ENCODE results near the gene ITPR2. TPM values are rescaled to one million over a fixed set of nuclear protein-coding genes. Genes with fewer than 3 reads are reported as not detected.

The ITPR2 gene
- total and polyA plus RNA-seq, 2 experiments from 2014 or later, result 5.0 to 9.1 TPM

- H4K20me1 ChIP-seq (ENCODE audit: insufficient read depth), result no peaks in the 10 kb centered on the region
- no peak overlapping the region for H3K27ac ChIP-seq
- H3K36me3 ChIP-seq (ENCODE audit: low read depth), result no peaks in the 10 kb centered on the region
- no peak overlapping the region for H2AFZ ChIP-seq
- no peaks in the 10 kb centered on the region for H3K9me2 ChIP-seq (ENCODE audit: insufficient read depth)
- no peaks in the 10 kb centered on the region; the same call in 1 of the 2 replicates for H3K27me3 ChIP-seq (replicated peaks; ENCODE audit: insufficient read depth)
- WGBS, 2 experiments (ENCODE audit: low coverage in 1 of 2, low lambda C conversion rate in 2 of 2, missing lambda C conversion rate in 2 of 2), result 100% methylated on average over 1 of the region's 1 CpG
- H3K4me2 ChIP-seq (ENCODE audit: unreplicated experiment), result no peak overlapping the region
- H3K9me3 ChIP-seq (ENCODE audit: low read depth), result no peaks in the 10 kb centered on the region
- DNase-seq, result no peak
- no peak overlapping the region for H3K9ac ChIP-seq
- H3K79me2 ChIP-seq (ENCODE audit: insufficient read depth), result no peaks in the 10 kb centered on the region
- H3K4me3 ChIP-seq, result no peak overlapping the region
- H3K4me1 ChIP-seq (ENCODE audit: insufficient read depth), result no peaks in the 10 kb centered on the region
- TF ChIP-seq EZH2phosphoT487 (IDR thresholded peaks at IDR 0.05; ENCODE audit: insufficient read depth, low read depth), result no peak
- no peak for TF ChIP-seq EZH2 (IDR thresholded peaks at IDR 0.05; ENCODE audit: insufficient read depth, poor library complexity, severe bottlenecking)
- no peaks in the 10 kb centered on the region for H3F3A ChIP-seq (ENCODE audit: insufficient read depth)
- in situ Hi-C loops (cut with MboI), result no loop called here
Measured at GRCh38 chr12:26861690-26862089, 28.7 kb upstream of the ITPR2 start.

DNA sequence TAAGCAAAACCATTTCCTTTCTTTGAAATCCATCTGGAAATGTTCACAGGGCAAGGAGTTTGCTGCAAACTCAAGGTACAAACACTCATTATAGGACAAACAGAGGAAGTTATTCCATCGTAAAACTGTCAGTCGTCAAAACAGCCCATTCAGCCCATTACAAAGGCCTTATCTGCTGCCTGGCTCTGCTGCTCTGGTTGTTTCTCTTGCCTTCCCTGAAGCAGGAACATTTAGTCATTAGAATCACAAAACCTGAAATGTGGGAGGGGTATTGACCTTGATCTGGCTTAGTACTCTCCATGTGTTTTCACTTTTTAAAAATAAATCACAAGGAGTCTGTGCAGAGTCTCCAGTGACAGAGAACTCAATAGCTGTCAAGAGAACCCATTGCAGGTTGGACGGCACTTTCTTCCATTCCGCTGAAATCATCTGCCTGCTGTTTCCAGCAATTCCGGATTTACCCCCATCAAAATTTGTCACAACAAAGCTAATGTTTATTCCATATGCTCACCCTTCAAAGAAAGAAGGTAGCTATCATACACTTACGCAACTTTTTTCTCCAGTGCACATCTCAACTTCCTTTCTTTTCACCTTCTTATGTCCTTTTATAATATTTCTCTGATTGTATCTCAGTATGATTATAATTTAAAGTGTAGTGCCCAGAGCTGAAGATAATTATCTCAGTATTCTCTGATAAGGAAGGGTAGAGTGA, 24.6 kb upstream of the ITPR2 start:
- TF ChIP-seq EZH2 (IDR thresholded peaks at IDR 0.05; ENCODE audit: insufficient read depth, poor library complexity, severe bottlenecking) (no peak), EZH2phosphoT487 (IDR thresholded peaks at IDR 0.05; ENCODE audit: insufficient read depth, low read depth) (no peak)
- H3K9ac ChIP-seq, result no peak overlapping the region
- in situ Hi-C loops (cut with MboI), result no loop called here

DNA sequence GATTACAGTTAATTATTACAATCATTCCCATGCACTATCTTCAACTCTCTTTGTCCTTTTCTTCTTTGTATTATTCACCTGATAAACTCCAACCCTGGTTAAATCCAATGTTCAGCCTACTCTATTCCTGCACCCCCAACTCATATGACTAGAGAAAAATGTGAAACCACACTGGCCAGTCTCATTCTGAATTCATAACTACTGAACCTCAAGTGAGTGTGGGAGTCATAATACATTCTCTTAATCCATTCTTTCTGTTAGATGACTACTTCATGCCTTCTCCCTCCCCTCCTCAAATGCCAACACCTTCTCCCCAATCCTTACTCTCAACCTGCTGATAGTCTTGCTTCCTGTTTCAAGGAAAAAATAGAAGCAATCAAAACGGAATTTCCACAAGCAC, 22.3 kb upstream of the ITPR2 start:
- no peak overlapping the region for H3K4me2 ChIP-seq (ENCODE audit: unreplicated experiment)
- H4K20me1 ChIP-seq (ENCODE audit: insufficient read depth), result no peaks in the 10 kb centered on the region
- H3K4me1 ChIP-seq (ENCODE audit: insufficient read depth), result 0 out of 2 replicates have a peak, but pooled peaks cover 7% of the 10 kb centered on the region
- no peak overlapping the region for H3K9ac ChIP-seq
- H3K27ac ChIP-seq, result no peak overlapping the region
- no peaks in the 10 kb centered on the region; the same call in 1 of the 2 replicates for H3K27me3 ChIP-seq (replicated peaks; ENCODE audit: insufficient read depth)
- TF ChIP-seq EZH2 (IDR thresholded peaks at IDR 0.05; ENCODE audit: insufficient read depth, poor library complexity, severe bottlenecking), result no peak
- no peak for TF ChIP-seq EZH2phosphoT487 (IDR thresholded peaks at IDR 0.05; ENCODE audit: insufficient read depth, low read depth)
- DNase-seq, result no peak
- H3K36me3 ChIP-seq (ENCODE audit: low read depth), result no peaks in the 10 kb centered on the region
- H3F3A ChIP-seq (ENCODE audit: insufficient read depth), result peaks cover 5% of the 10 kb centered on the region; the same call in 1 of the 2 replicates
- no peak overlapping the region for H2AFZ ChIP-seq
- H3K9me3 ChIP-seq (ENCODE audit: low read depth), result no peaks in the 10 kb centered on the region
- H3K79me2 ChIP-seq (ENCODE audit: insufficient read depth), result no peaks in the 10 kb centered on the region
- WGBS, 2 experiments (ENCODE audit: low coverage in 1 of 2, low lambda C conversion rate in 2 of 2, missing lambda C conversion rate in 2 of 2), result 55 to 72% methylated on average over 1 of the region's 1 CpG
- in situ Hi-C loops (cut with MboI), result no loop called here
- H3K9me2 ChIP-seq (ENCODE audit: insufficient read depth), result no peaks in the 10 kb centered on the region
- H3K4me3 ChIP-seq, result no peak overlapping the region

More for the DNA sequence above, 24.6 kb upstream of the ITPR2 start:
- whole genome bisulfite sequencing, 2 experiments (ENCODE audit: low coverage in 1 of 2, low lambda C conversion rate in 2 of 2, missing lambda C conversion rate in 2 of 2), result 54 to 57% methylated on average over 6 of the region's 6 CpGs
- H4K20me1 ChIP-seq (ENCODE audit: insufficient read depth), result no peaks in the 10 kb centered on the region
- H3K79me2 ChIP-seq (ENCODE audit: insufficient read depth), result no peaks in the 10 kb centered on the region
- DNase-seq, result no peak
- H2AFZ ChIP-seq, result no peak overlapping the region
- H3K27me3 ChIP-seq (replicated peaks; ENCODE audit: insufficient read depth), result no peaks in the 10 kb centered on the region; the same call in 1 of the 2 replicates
- no peaks in the 10 kb centered on the region for H3K36me3 ChIP-seq (ENCODE audit: low read depth)
- H3K4me3 ChIP-seq, result no peak overlapping the region
- H3K9me3 ChIP-seq (ENCODE audit: low read depth), result no peaks in the 10 kb centered on the region
- H3K9me2 ChIP-seq (ENCODE audit: insufficient read depth), result no peaks in the 10 kb centered on the region
- H3K4me1 ChIP-seq (ENCODE audit: insufficient read depth), result no peaks in the 10 kb centered on the region
- H3F3A ChIP-seq (ENCODE audit: insufficient read depth), result no peaks in the 10 kb centered on the region
- no peak overlapping the region for H3K27ac ChIP-seq
- H3K4me2 ChIP-seq (ENCODE audit: unreplicated experiment), result no peak overlapping the region

- Histone ChIP-seq H2AFZ (no peak overlapping the region), H3K9ac (no peak overlapping the region), H3F3A (ENCODE audit: insufficient read depth) (peaks cover 5% of the 10 kb centered on the region; the same call in 1 of the 2 replicates), H3K27me3 (replicated peaks; ENCODE audit: insufficient read depth) (no peaks in the 10 kb centered on the region), H3K9me2 (ENCODE audit: insufficient read depth) (no peaks in the 10 kb centered on the region), H3K27ac (no peak overlapping the region), H3K9me3 (ENCODE audit: low read depth) (no peaks in the 10 kb centered on the region), H3K4me2 (ENCODE audit: unreplicated experiment) (no peak overlapping the region), H3K36me3 (ENCODE audit: low read depth) (no peaks in the 10 kb centered on the region), H4K20me1 (ENCODE audit: insufficient read depth) (no peaks in the 10 kb centered on the region), H3K4me3 (no peak overlapping the region), H3K4me1 (ENCODE audit: insufficient read depth) (0 out of 2 replicates have a peak, but pooled peaks cover 7% of the 10 kb centered on the region), H3K79me2 (ENCODE audit: insufficient read depth) (no peaks in the 10 kb centered on the region)
- DNase-seq, result no peak
- 0 to 3% methylated on average over 2 of the region's 2 CpGs for WGBS, 2 experiments (ENCODE audit: low coverage in 1 of 2, low lambda C conversion rate in 2 of 2, missing lambda C conversion rate in 2 of 2)
- no peak for TF ChIP-seq EZH2 (IDR thresholded peaks at IDR 0.05; ENCODE audit: insufficient read depth, poor library complexity, severe bottlenecking)
- TF ChIP-seq EZH2phosphoT487 (IDR thresholded peaks at IDR 0.05; ENCODE audit: insufficient read depth, low read depth), result no peak
- in situ Hi-C loops (cut with MboI), result no loop called here
Measured at GRCh38 chr12:26854031-26854390, 21.0 kb upstream of the ITPR2 start.
